ENCODE measurements around the gene CALB2. TPM values are rescaled to one million over a fixed set of nuclear protein-coding genes. Genes with fewer than 3 reads are reported as not detected.

Gene CALB2
- total and polyA plus RNA-seq, 2 of the 8 experiments (the other 6 are each of a cell fraction or from before 2014, with no cell fraction given), result 1.9 to 2.6 TPM

DNA sequence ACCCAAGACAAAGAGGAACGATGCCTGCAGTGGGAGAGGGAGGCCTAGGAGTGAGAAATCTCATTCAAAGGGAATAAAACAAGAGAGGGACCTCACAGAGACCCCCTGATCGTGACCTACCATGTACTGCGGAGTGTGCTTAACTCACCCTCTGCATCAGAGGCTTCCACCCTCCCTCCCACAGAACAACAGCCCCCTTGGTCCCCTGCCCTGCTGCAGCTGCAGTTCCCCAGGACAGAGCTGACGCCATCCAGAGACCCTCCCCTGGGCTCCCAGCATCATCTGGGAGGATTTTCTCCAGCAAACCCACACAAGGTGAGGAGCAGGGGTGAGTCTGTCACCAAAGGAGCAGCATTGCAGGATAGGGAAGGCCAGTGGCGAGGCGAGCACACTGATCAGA is 43.5 kb downstream of the CALB2 start (continued):
- TF ChIP-seq CTCF (IDR thresholded peaks at IDR 0.05; ENCODE audit: control extremely low read depth in 1 of 3, insufficient read depth in 1 of 3, low read depth in 1 of 3, low read length in 3 of 3), result no peak
- TF ChIP-seq SIX5 (IDR thresholded peaks at IDR 0.05; ENCODE audit: low read depth, low read length), result no peak
- no peak for TF ChIP-seq CTBP2 (IDR thresholded peaks at IDR 0.05; ENCODE audit: borderline replicate concordance, insufficient read depth, insufficient read length, low read length)

Measured in H1 (cell line).